ENCODE measurements around the gene TMEM50A. TPM values are rescaled to one million over a fixed set of nuclear protein-coding genes. Genes with fewer than 3 reads are reported as not detected.

Gene TMEM50A
- total and polyA plus RNA-seq, 9 of the 15 experiments (the other 6 are each of a cell fraction or from before 2014, with no cell fraction given) = 43.7 to 195 (median 137) TPM

- TF ChIP-seq TRIM25 (IDR thresholded peaks at IDR 0.05; ENCODE audit: borderline replicate concordance) = no peak
- TF ChIP-seq ZNF77 (CRISPR knock-in tag; IDR thresholded peaks at IDR 0.05) = no peak
- TF ChIP-seq WHSC1 (IDR thresholded peaks at IDR 0.05; ENCODE audit: low read length) = peak; percentile 88
- peak; percentile 25; the same call in 1 of the 2 replicates for TF ChIP-seq TOE1 (IDR thresholded peaks at IDR 0.05; ENCODE audit: borderline replicate concordance)
- TF ChIP-seq TOE1 (CRISPR knock-in tag; IDR thresholded peaks at IDR 0.05; ENCODE audit: borderline replicate concordance, low read depth) = no peak
- TF ChIP-seq NR2C1 (IDR thresholded peaks at IDR 0.05) = no peak
- peak; percentile 60 for TF ChIP-seq NR2C1 (tag; IDR thresholded peaks at IDR 0.05)
- no peak for TF ChIP-seq ZNF431 (CRISPR knock-in tag; IDR thresholded peaks at IDR 0.05)
- no peak for TF ChIP-seq HOXB6 (CRISPR knock-in tag; IDR thresholded peaks at IDR 0.05; ENCODE audit: borderline replicate concordance)
- TF ChIP-seq SNAPC5 (CRISPR knock-in tag; IDR thresholded peaks at IDR 0.05) = no peak
- peak; percentile 29; the same call in 1 of the 2 replicates for TF ChIP-seq SMAD4 (CRISPR knock-in tag; conservative IDR thresholded peaks at IDR 0.05)
- TF ChIP-seq CHCHD3 (CRISPR knock-in tag; IDR thresholded peaks at IDR 0.05) = no peak
- peak; percentile 77 for TF ChIP-seq MYC (IDR thresholded peaks at IDR 0.05; ENCODE audit: low read depth, low read length)
- TF ChIP-seq MYC (CRISPR knock-in tag; IDR thresholded peaks at IDR 0.05; ENCODE audit: borderline replicate concordance, low read depth) = no peak
- no peak for TF ChIP-seq ZBTB9 (CRISPR knock-in tag; IDR thresholded peaks at IDR 0.05)
- TF ChIP-seq RFX1 (IDR thresholded peaks at IDR 0.05) = no peak
- TF ChIP-seq TCF3 (CRISPR knock-in tag; IDR thresholded peaks at IDR 0.05) = peak; percentile 21; the same call in 1 of the 2 replicates
- TF ChIP-seq STAT6 (CRISPR knock-in tag; IDR thresholded peaks at IDR 0.05) = no peak
- TF ChIP-seq DLX4 (CRISPR knock-in tag; IDR thresholded peaks at IDR 0.05) = no peak
- TF ChIP-seq ZBTB2 (IDR thresholded peaks at IDR 0.05) = peak; percentile 26; the same call in 1 of the 2 replicates
Measured at GRCh38 chr1:25360596-25361581, 22.8 kb downstream of the TMEM50A start (continued).
